ENCODE data around the gene TVP23C.

TVP23C gene

DNA sequence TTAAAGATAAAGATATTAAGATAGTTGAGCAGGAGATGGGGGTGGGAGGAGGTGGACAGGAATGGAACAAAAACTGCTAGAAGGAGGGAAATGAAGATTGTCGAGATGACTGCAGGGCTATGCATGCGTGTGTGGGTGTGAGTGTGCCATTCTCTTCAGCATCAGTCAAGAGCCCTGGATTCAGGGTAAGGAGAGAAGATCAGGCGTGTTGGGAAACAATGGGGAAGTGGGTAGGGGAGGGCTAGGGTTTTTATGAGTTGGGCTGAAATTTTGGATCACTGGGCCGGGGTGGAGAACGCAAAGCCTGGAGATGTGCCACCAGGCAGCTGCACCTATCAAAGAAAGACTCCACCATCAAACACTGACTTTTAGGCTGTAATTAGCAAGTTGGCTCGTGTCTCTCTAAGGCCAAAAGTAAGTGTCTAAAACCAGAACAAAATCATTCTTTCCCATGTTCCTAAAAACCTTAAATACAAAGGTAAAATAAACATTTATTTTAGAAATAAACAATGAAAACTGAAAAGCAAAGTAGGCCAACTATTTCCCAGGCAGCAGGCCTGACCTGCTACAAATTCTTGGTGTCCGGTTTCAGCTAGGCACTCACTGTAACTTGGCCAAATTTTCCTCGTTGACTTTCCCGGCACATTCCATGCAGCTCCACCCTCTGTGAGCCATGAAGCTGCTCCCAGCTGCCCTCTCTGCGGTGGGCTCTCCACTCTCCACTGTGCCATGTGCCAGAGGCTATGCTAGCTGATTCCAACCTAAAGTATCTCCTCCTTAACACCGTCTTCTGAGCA lies 100.1 kb downstream of the TVP23C start:
- DNase-seq = peak in 1 of 2 experiments; percentile 15

GRCh38 chr17:15457723-15458094 lies 105.6 kb downstream of the TVP23C start:
- DNase-seq = no peak

GRCh38 chr17:15456972-15457722 lies 106.1 kb downstream of the TVP23C start:
- DNase-seq = peak in 1 of 2 experiments; percentile 58

DNA sequence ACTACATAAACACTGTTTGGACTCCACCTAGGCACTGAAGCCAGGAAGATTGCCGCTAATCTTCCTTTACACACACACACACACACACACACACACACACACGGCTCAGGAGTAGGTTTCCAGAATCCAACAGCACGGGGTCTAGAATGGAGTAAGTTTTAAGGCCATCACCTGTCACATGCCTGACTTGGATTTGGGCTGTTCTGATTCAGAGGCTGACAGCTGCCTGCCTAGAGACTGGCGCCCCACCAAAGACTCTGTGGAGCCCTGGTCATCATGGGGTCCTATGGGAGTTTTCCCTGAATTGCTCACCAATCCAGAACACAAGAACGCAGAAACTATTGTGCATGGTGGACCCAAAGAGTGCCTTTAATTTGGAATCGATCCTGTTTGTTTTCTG lies 106.8 kb downstream of the TVP23C start:
- DNase-seq = no peak

DNA sequence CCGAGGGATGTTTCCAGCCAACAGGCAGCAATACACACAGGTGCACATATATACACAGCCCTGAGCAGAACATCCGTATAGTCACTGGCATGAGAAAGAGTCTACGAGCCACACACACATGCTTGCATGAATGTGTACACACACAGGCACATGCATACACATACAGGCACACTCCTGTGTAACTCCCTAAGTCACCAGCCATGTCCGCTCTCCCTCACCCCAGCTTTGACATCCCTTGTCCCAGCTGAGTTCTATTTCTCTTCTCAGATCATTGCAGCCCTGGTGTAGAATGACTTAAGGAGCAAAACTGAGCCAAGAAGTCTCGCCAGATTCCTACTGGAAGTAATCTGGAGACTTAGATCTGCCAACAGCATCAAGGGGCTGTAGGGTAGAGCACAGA lies 108.9 kb downstream of the TVP23C start:
- no peak for DNase-seq

DNA sequence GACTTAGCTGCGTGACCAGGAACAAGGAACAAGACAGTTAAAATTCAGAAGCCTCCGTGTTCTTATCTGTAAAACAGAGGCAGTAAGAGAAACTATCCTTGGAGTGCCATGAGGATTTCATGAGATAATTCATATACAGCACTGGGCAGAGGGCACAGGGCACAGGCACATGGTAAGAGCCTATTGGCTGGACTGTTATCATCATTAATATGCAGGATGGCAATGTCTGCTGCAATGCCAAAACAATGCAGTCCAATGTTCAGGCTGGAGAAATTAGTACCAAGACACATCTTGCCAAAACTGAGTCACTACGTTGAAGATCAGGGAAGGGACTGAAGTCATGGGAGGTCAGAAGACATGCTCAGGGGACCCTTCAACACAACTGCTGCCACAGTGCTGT lies 109.5 kb downstream of the TVP23C start:
- DNase-seq = no peak

DNA sequence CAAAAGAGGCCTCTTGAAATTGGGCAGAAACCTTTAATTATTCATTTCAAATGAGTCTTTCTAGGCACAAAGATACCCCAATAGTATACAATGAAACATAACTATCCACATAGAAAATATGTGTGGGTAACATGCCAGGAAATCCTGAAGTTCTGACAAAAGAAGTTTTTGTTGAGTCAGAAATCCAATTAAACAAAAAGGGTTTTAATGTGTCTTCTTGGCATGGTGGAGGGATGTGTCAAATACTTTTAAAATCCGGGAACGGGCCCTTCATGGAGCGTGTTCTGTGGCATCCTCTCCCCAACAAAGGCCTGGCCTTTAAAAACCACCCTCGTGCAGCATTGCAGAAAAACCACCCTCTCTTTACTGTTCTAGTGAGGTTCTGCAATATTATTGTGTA lies 110.0 kb downstream of the TVP23C start:
- no peak for DNase-seq

DNA sequence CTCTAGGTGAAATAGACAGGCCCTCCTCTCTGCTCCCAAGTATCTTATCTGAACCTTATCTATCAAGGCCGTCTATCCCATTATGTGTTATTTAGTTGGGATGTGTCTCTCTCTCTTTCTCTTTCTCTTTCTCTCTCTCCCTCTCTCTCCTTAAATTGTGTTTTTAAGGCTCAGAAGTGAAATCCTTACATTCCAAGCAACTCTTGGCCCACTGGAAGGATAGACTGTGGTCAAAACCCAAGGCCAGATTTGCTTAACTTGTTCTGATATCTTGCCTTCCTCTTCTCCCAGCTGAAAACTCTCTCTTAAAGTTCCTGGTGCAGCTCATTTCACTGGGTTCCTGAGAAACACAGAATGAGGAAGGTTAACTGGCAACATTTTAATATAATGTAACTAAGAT lies 110.5 kb downstream of the TVP23C start:
- no peak for DNase-seq
